WTC11 (cell line): ENCODE measurements around the gene KIAA2012. TPM values are rescaled to one million over a fixed set of nuclear protein-coding genes. Genes with fewer than 3 reads are reported as not detected.
A peak's percentile ranks its signal among the peaks of the same experiment; 100 is the strongest.

ENCODE experiments used
- ATAC-seq: fragments of 200-7000 bp; cut with Tn5 transposase; 2 replicates; pipeline ENCODE4 v1.10.0; 2021; ENCODE audit warnings: mild to moderate bottlenecking, moderate library complexity
- CTCF ChIA-PET: fragments of 300-600 bp; sonication (Branson Sonifier 250); formaldehyde crosslinking; loops from one replicate; lab custom pipeline; 2021; ENCODE audit warnings: antibody characterized with exemption; lab: Charles Lee
- POLR2A ChIA-PET: fragments of 350-600 bp; sonication (Branson Sonifier 250); formaldehyde crosslinking; loops from one replicate; lab custom pipeline; 2021; ENCODE audit warnings: antibody characterized with exemption; lab: Charles Lee
- DNase-seq: peaks from one replicate; pipeline ENCODE4 v3.0.0; 2021; ENCODE audit warnings: low spot score
- H3K27ac Mint-ChIP-seq: 2 replicates; pipeline ENCODE4 v1.8.0; 2021; ENCODE audit warnings: mixed read lengths
- H3K27me3 Mint-ChIP-seq: 2 replicates; pipeline ENCODE4 v1.8.0; 2021; ENCODE audit warnings: low read depth, mild to moderate bottlenecking, moderate library complexity, mixed read lengths
- H3K36me3 Mint-ChIP-seq: 2 replicates; pipeline ENCODE4 v1.8.0; 2021; ENCODE audit warnings: mixed read lengths
- H3K4me1 Mint-ChIP-seq: 2 replicates; pipeline ENCODE4 v1.8.0; 2022; ENCODE audit warnings: mixed read lengths
- H3K4me3 Mint-ChIP-seq: 2 replicates; pipeline ENCODE4 v1.8.0; 2021; ENCODE audit warnings: mild to moderate bottlenecking, moderate library complexity, mixed read lengths
- H3K9me3 Mint-ChIP-seq: 2 replicates; pipeline ENCODE4 v1.8.0; 2021; ENCODE audit warnings: mixed read lengths
- ATF2 ChIP-seq: sonication (generic); formaldehyde crosslinking; IDR thresholded peaks from 2 replicates; pipeline ENCODE4 v1.8.1; 2022; ENCODE audit warnings: low read depth, missing genetic modification reagents, borderline replicate concordance
- E2F4 ChIP-seq: sonication (generic); formaldehyde crosslinking; IDR thresholded peaks from 2 replicates; pipeline ENCODE4 v1.8.1; 2022; ENCODE audit warnings: low read depth, mild to moderate bottlenecking, moderate library complexity, missing genetic modification reagents, borderline replicate concordance
- ELF4 ChIP-seq: sonication (generic); formaldehyde crosslinking; IDR thresholded peaks from 2 replicates; pipeline ENCODE4 v1.8.1; 2022; ENCODE audit warnings: low read depth, mild to moderate bottlenecking, moderate library complexity, missing genetic modification reagents
- ERG ChIP-seq: fragments of 250-450 bp; sonication (Bioruptor Pico); IDR thresholded peaks from 2 replicates; pipeline ENCODE4 v1.8.0; 2021; ENCODE audit warnings: mild to moderate bottlenecking
- FOXJ3 ChIP-seq: sonication (generic); formaldehyde crosslinking; IDR thresholded peaks from 2 replicates; pipeline ENCODE4 v1.9.0; 2021; ENCODE audit warnings: missing genetic modification reagents, mild to moderate bottlenecking, borderline replicate concordance
- FOXK1 ChIP-seq: sonication (generic); formaldehyde crosslinking; IDR thresholded peaks from 2 replicates; pipeline ENCODE4 v1.8.0; 2022; ENCODE audit warnings: mild to moderate bottlenecking, moderate library complexity, missing genetic modification reagents
- GRHL2 ChIP-seq: fragments of 250-450 bp; sonication (Bioruptor Pico); IDR thresholded peaks from 2 replicates; pipeline ENCODE4 v1.8.0; 2022; ENCODE audit warnings: mild to moderate bottlenecking, moderate library complexity; ENCODE audit not compliant: insufficient replicate concordance, severe bottlenecking
- IRF1 ChIP-seq: sonication (generic); formaldehyde crosslinking; IDR thresholded peaks from 2 replicates; pipeline ENCODE4 v1.8.0; 2023; ENCODE audit warnings: missing genetic modification reagents
- JUN ChIP-seq: sonication (generic); formaldehyde crosslinking; IDR thresholded peaks from 2 replicates; pipeline ENCODE4 v1.8.0; 2023; ENCODE audit warnings: mild to moderate bottlenecking, missing genetic modification reagents
- MAX ChIP-seq: sonication (generic); formaldehyde crosslinking; IDR thresholded peaks from 2 replicates; pipeline ENCODE4 v1.8.0; 2022; ENCODE audit warnings: mild to moderate bottlenecking, missing genetic modification reagents
- PRDM15 ChIP-seq: sonication (generic); formaldehyde crosslinking; IDR thresholded peaks from 2 replicates; pipeline ENCODE4 v1.8.0; 2022; ENCODE audit warnings: missing genetic modification reagents
- PRRX2 ChIP-seq: fragments of 250-450 bp; sonication (Bioruptor Pico); IDR thresholded peaks from 2 replicates; pipeline ENCODE4 v1.8.0; 2021; ENCODE audit warnings: mild to moderate bottlenecking
- SMAD4 ChIP-seq: sonication (generic); formaldehyde crosslinking; IDR thresholded peaks from 2 replicates; pipeline ENCODE4 v1.8.0; 2022; ENCODE audit warnings: mild to moderate bottlenecking, missing genetic modification reagents
- ZBTB21 ChIP-seq: sonication (generic); formaldehyde crosslinking; IDR thresholded peaks from 2 replicates; pipeline ENCODE4 v1.8.1; 2023; ENCODE audit warnings: mild to moderate bottlenecking, missing genetic modification reagents, borderline replicate concordance
- ZBTB43 ChIP-seq: sonication (generic); formaldehyde crosslinking; IDR thresholded peaks from 2 replicates; pipeline ENCODE4 v1.8.1; 2023; ENCODE audit warnings: mild to moderate bottlenecking, missing genetic modification reagents
- ZNF219 ChIP-seq: sonication (generic); formaldehyde crosslinking; IDR thresholded peaks from 2 replicates; pipeline ENCODE4 v1.8.0; 2023; ENCODE audit warnings: missing genetic modification reagents, mild to moderate bottlenecking, borderline replicate concordance
- ZNF671 ChIP-seq: fragments of 250-450 bp; sonication (Bioruptor Pico); IDR thresholded peaks from 2 replicates; pipeline ENCODE4 v1.8.0; 2021; ENCODE audit warnings: mild to moderate bottlenecking
- total RNA-seq: library from RNA; stranded (reverse); gene quantifications from 3 replicates; pipeline ENCODE4 v1.2.3, GENCODE V29; 2021

Gene KIAA2012
- total RNA-seq, 1 experiment from 2014 or later: not detected

- TF ChIP-seq ZBTB43 (no peak), FOXJ3 (CRISPR knock-in tag) (no peak), ERG (CRISPR knock-in tag) (no peak), GRHL2 (no peak), SMAD4 (CRISPR knock-in tag) (no peak), MAX (0 out of 2 replicates have a peak, but pooled peaks have one; percentile 5), ELF4 (CRISPR knock-in tag) (no peak), PRRX2 (no peak), IRF1 (CRISPR knock-in tag) (no peak), ATF2 (CRISPR knock-in tag) (no peak)
These were observed 37.1 kb upstream of the KIAA2012 start (continued) for GRCh38 chr2:202035941-202036372.

- ChIA-PET CTCF (interaction anchor here (0.7 to 1.5 kb wide), 3 partner anchors 12 to 176 kb away, joined by 4 to 8 read pairs (median 5); partner anchors contain the start of gene KIAA2012), POLR2A (interaction anchor here (0.7 to 1.3 kb wide), 3 partner anchors 9 to 65 kb away, joined by 3 to 5 read pairs (median 3); no protein-coding TSS in a partner anchor)
- ATAC-seq: no peak
- Mint-ChIP-seq H3K4me1 (peaks cover 39% of the 10 kb centered on the region), H3K27ac (no peak overlapping the region), H3K36me3 (no peaks in the 10 kb centered on the region; the same call in none of the 2 replicates), H3K27me3 (peaks cover 13% of the 10 kb centered on the region), H3K4me3 (no peak overlapping the region), H3K9me3 (no peaks in the 10 kb centered on the region)
- TF ChIP-seq PRDM15: no peak
- no peak for TF ChIP-seq JUN
- TF ChIP-seq E2F4 (CRISPR knock-in tag): no peak
- no peak for TF ChIP-seq ZBTB21
- no peak for TF ChIP-seq ZNF219 (CRISPR knock-in tag)
- TF ChIP-seq FOXK1 (CRISPR knock-in tag): no peak
- TF ChIP-seq ZNF671 (CRISPR knock-in tag): no peak
- DNase-seq: peak; percentile 38
These were observed 36.4 kb upstream of the KIAA2012 start for GRCh38 chr2:202036601-202037037.
